ENCODE results near the gene KIF13A.
"Not testable (repeated sequence)": the region's sequence is repeated elsewhere in the genome, so short reads cannot be mapped to it uniquely, and the experiment has no call there.

KIF13A gene

GRCh38 chr6:17930321-17930993, 57.0 kb downstream of the KIF13A start:
- no peak for DNase-seq

DNA sequence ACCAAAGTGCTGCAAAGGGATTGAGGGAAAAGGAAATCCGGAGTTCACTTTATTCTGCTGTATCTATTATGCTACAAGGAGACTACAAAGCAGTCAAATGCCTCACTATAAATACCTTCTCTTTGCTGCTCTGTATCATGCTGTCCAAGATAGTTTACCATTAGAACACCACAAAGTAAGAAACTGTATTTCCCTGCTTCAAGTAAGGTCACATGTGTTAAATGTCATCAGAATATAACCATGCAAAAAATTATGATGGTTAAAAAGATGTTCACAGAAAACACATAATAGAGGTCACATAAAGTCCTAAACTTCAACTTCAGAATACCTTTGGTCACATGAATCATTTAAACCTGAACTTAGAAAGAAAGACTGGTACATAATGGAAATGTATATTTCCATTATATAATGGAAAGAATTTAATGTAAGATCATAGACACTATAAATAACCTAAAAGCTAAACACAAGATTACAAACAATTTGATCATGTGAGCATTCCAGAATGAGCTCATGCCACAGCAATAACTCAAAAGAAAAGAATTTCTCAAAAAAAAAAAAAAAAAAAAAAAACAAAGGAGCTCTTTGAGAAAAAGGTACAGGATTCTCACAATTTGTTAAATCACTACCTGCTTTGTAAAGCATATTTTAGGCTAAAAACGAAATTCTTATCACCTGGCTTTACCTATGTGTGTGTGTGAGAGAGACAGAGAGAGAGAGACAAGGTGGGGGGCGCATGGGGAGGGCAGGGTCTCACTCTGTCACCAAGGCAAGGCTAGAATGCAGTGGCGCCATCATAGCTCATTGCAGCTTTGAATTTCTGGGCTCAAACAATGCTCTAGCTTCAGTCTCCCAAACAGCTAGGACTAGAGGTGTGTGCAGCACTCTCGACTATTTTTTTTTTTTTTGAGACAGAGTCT, 58.7 kb downstream of the KIF13A start:
- DNase-seq: no peak

- no peak for DNase-seq
Observed at GRCh38 chr6:17927705-17928104, 59.7 kb downstream of the KIF13A start.

DNA sequence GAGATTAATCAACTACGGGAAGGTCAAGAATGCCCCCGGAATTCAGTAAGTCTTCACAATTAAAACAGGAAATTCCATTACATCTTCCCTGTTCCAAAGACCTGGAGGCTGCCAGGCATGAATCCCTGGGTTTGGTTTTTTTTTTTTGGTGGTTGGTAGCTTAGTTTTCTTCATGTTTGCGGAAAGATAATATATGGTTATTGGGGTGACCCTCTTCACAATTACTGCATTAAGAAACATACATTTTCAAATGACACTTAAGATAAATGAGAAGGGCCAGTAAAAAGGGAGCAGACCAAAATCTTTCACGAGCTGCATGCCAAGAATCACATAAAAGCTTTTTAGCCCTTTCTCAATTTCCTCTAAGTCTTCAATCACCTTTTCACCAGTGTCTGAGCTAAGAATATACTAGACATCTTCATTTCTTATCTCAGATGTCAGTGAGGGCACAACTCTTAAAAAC, 64.0 kb downstream of the KIF13A start:
- no peak for DNase-seq

DNA sequence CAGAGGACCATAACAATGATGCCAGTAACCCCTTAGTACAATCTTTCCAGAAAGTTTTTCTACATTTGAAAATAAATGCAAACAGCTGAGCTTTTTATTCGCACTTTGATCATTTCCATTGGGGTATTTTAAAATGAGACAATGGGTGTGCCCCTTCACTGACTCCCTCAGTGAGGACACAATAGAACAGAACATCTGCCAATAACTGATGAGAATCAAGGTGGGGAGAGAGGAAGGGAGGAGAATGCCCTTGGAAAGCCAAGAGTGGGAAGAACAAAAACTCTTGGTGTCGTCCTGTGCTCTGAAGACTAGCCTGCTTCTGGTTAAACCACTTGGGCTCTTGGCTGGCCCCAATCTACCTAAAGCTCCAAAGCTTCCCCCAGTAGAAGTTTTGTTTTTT, 66.0 kb downstream of the KIF13A start:
- no peak for DNase-seq

DNA sequence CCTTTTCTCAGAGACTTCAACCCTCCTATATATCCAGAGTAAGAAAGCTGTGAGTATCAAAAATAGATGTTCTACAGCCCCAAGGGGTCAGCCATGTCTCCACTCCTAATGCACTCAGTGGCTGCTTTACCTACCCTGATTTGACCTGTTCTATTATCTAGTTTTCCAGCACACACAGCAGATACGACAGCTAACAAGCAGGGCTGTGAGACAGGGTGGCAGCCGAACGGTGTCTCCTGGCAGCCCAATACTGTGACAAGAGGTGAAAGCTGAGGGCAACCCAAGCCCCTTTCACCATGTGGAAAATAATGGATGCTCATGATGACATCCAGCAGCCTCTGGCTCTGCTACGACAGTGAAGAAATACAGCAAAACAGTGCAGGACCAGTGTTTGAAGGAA, 67.9 kb downstream of the KIF13A start:
- no peak for DNase-seq

DNA sequence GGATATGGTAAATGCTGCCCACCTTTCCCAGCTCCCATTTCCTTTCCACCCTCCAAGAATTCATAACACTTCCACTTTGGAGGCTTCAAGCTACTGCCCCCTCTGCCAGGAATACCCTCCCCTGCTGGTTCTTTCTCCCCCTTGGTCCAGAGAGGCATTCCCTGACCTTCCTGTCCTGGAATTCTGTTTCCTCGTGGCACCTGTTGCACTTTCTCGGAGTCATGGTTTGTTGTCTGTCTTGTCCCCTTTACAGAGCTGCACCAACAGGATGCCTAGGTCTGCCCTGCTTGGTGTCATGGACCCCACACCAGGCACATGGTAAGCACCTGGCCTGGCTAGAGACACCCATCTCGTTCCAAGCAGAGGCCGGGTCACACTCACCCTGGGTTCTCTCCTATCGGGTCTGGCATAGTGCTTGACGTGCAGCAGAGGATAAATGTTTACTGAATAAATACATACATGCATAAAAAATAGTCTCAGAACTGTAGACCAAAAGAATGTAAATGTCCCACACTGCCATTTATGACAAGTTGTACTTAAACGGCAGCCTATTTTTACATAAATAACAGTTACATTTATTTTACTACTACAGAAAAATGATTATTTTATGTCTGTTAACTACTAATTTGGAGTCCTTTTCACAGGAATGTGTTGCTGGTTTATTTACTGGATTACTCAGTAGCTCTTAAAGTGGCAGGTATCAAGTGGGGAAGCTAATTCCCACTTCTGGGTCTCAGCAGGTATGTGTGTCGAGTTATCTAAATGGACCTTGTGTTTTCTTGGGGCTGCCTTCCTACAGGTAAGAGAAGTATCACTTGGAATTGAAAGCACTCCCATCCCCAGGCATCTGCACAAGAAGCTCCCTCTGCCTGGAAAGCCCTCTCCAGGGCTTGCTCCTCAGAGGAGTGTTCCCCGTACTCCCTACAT, 69.3 kb downstream of the KIF13A start:
- DNase-seq: no peak

DNA sequence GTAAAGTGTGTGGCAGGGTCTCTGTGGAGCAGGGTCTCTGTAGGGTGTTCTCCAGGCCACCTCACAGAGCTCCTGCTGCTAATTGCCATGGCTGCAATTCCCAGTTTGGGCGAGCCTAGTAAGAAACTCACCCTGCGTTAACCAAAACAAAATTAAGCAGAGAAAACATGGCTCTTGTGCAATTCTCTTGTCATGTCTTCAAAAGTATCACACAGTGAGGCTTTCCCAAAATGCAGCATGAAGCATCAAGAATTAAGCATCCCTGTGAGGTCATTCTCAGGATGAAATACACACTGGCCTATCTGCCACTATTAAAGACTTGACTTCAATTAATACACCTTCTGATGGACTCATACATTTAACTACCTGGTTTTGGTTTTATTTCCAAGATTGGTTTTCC, 72.8 kb downstream of the KIF13A start:
- DNase-seq: no peak

GRCh38 chr6:17912521-17912920, 74.9 kb downstream of the KIF13A start:
- no peak for DNase-seq

- not testable (repeated sequence) for DNase-seq
Observed at GRCh38 chr6:17911656-17912055, 75.8 kb downstream of the KIF13A start.

DNA sequence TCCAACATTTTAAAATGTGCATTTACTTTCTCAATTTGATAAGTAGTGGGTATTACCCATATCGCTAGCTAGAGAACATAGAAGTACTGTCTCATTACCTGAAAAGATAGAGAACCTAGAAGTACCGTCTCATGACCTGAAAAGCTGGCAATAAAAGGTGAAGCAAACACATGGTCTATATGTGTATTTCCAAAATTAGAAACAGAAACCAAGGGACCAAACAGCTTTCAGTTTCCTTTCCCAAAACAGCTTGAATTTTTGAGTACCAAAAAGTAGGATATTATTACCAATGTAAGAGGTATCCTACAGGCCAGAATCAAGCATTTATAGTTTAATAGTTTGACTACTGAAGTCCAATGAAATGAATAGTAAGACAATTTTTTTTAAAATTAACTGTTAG, 77.2 kb downstream of the KIF13A start:
- DNase-seq: no peak

GRCh38 chr6:17908831-17909230, 78.6 kb downstream of the KIF13A start:
- DNase-seq: no peak

DNA sequence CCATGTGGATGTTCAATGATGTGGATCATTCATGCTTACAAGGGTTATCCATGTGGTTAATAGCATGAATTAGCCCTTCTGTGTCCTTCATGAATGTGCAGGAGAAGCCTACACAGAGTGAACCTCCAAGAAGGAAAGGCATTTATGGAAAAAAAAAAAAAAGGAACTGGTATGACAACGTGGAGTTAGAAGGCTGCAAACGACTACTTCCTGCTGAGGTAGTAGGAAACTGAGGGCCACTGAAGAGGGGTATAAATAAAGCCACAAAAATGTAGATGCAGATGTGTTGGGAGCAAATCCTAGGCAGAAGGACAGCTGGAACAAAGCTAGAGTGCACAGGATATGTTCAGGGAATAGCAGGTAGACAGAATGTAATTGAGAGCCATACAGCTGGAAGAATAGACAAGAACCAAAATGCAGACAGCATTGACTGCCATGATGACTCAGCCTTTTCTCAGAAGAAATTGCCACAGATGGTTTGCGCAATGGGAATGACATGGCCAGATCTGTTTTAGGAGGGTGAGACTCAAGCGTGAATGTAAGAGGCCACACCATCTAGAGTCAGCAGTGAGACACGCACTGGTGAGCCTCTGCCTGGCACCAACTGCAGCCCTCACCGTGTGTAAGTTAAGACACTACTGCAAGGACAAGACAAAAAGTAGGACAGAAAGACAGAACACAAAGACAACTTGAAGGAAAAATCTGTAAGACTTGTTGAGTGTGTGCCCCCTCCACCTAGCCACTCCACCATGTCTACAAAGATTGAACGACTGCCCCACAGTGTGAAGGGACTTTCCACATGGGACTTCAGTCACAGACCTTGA, 79.8 kb downstream of the KIF13A start:
- no peak for DNase-seq

- DNase-seq: no peak
Observed at GRCh38 chr6:17905611-17906592, 81.5 kb downstream of the KIF13A start.

GRCh38 chr6:17904491-17905120, 82.8 kb downstream of the KIF13A start:
- DNase-seq: no peak

DNA sequence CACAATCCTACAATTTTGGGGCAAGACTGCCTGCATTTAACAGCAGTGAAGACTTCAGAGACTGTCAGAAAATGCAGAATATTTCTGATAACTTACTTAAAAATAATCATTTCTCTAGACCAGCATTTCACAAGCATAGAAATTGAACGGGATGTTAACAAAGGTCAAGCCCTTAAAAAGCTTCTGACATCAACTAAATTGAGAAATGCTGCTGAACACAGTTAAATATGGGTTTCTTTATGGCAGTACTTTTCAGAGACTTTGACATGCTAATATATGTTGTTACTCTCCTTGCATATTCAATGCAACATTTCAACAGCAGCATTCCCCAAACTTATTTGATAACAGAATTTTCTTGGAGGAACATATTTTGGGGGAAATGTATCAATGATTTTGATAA, 84.5 kb downstream of the KIF13A start:
- DNase-seq: no peak

GRCh38 chr6:17901493-17901892, 85.9 kb downstream of the KIF13A start:
- no peak for DNase-seq

DNA sequence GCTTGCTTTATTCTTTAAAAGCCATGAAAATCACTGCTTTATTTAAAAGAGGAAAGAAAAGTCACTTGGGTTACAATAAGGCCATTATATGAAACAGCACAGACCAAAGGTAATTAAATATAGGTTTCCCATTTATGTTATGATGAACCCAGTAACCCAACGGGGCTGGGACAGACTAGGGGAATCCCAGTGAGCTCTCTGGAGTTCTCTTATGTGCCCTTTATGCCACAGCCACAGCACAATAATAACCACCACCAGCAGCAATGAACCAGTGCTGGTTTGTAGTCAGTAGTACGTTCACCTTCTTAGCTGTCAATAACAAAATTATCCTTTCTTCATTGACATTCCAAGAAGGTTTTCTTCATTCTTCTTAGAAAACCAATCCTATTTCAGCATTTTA, 87.4 kb downstream of the KIF13A start:
- no peak for DNase-seq

DNA sequence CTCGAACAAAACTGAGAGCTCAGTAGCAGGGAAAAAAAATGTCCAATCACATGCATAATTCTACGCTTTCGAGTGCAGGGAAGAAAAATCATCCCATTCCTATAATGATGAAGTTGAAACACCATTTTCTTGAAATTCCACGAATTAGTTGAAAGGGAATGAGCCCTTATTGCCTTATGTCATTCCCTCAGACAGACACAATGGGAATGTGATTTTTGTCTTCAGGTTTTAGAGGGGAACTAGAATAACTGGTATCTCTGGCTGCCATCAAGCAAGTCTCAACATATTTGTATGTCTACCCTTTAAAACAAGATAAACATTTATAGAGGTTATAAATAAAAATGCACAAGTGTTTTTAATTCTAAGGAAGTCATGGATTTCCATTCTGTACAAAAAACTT, 87.9 kb downstream of the KIF13A start:
- no peak for DNase-seq

- no peak for DNase-seq
Observed at GRCh38 chr6:17897681-17898080, 89.8 kb downstream of the KIF13A start.

All from activated CD4-positive, CD25-positive, alpha-beta regulatory T cell (primary cell).